SIG-M5 (cell line): ENCODE measurements around the gene PTPN22.

Source experiments
- DNase-seq: peaks from one replicate; lab custom pipeline; 2025; lab: John Stamatoyannopoulos, UW

Gene PTPN22

DNA sequence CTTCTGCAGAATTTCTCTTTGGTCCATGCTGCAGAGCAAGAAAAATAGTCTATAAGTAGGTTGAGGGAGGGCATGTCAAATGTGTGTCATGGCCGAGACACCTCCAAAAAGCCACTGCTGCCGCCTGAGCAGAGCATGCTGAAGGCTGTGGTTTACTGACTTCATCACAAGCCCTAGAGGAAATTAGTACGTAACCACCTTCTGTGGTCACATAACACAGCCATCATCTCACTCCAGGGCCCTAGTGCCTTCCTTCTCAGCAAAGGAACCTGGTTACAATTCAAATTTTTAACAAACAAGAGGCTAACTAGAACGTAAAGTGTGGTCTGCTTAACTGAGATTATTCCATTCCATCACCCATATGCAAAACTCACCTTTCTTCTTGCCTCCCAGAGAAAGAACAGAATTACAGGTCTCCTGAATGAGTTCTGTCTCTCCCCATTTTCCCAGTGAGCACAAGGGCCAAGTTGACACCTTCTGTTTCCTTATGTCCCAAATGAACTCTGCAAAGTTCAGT is at the start of gene PTPN22:
TSS of gene PTPN22 (minus strand) at position 116 of the 517 bp plus-strand sequence.
- DNase-seq, result peak; percentile 77

DNA sequence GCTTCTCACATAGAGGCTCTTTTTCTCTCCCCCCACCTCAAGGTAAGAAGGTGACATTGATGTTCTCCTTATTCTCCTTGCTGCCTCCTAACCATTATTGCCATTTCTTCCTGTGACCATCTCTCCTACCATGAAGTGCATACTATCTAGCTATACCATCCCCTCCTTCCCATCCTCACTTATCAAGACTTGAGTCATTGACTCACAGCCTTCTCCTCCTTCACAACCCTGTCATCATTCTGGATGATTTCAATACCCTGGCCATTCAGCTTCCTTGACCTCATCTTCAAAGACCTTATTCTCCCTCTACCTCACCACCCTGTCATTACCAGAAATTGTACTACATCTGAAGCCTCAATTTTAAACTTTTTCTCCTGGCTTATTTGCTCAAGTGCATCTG is 46.7 kb upstream of the PTPN22 start:
- DNase-seq, result no peak

DNA sequence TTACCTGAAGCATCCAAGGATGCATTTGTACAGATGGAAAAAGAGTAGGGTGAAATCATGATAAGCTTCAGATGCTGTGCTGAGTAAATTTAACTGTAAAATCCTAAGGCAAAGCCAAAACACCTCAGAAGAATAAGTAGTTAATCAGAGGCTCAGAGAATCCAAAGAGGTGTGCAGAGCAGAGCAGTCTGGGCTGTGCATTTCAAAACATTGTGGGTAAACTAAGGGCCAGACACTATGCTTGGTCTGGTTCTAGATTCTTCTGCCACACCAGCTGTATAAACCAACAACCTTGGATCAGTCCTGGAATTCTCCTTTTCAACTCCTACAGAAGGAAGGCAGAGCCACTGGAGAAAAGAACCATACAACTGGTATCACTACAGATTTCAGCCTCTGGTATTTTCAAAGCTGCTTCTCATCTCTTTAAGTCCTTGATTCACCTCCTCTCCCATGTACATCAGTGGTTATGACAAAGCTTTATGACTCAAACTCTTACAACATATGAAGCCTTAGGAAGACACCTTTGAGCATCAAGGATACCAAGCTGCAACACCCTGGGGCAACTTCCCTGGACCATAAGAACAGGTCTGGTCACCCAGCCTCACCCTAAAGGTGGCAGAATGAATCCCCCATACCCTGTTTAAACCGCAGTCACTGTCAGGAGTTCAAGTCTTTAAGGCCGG is 46.0 kb upstream of the PTPN22 start:
- no peak for DNase-seq

DNA sequence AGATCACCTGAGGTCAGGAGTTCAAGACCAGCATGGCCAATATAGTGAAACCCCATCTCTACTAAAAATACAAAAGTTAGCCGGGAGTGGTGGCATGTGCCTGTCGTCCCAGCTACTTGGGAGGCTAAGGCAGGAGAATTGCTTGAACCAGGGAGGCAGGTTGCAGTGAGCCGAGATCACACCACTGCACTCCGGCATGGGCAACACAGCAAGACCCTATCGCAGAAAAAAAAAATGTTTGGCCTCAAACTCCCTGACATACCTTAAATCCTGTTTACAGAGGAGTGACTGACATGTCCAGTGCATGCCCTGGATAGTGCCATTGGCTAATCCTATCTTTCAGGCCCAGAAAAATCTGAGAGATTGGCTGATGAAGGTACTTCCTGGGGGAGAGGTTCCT is 45.5 kb upstream of the PTPN22 start:
- DNase-seq, result no peak

DNA sequence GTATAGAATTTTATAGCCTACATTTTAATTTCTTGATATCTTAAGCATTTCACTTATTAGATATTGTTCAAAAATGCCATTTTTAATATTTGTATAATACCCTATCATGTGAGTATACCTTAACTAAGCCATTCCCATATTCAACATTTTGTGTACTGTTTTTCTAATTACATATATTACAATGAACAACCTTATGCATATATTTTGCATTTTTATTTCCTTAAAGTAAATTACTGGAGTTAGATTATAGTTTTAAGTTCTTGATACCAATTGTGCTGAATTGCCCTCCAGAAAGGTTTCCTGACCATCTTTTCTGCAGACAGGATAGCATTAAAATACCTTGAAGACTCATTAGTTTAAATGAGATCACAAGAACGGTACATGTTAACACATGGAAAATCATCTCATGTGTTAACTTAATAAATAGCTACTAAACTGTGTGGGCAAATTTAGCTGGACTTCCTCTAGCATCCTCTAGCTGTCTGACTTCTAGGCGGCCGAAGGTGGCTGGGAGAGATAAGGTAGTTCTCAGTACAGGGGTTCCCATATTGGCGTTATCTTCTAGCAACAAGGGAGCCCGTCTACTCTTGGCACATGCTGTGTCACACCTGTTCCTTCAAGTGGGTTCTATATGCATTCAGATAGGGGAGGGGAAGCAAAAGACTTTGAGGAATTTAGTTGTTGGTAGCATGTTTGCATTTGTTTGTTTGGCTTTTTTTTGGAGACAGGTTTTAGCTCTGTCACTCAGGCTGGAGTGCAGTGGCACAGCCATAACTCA is 42.6 kb upstream of the PTPN22 start:
- no peak for DNase-seq

DNA sequence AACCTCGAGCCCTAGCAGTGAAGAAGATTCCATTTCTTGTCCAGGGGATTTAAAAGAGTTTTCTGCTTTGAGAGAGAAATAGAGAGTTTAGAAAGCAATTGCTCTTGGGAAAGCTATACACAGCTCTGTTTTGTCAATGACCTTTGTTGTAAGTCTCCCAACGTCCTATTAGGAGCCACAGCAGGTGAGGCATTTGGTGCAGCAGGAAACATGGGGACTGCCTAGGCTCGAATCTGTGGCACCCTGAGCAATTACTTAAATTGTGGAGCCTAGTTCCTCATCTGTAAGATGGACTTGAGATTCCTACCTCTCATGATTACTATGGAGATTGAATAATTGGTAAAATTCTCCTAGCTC is 41.8 kb upstream of the PTPN22 start:
- DNase-seq, result no peak

DNA sequence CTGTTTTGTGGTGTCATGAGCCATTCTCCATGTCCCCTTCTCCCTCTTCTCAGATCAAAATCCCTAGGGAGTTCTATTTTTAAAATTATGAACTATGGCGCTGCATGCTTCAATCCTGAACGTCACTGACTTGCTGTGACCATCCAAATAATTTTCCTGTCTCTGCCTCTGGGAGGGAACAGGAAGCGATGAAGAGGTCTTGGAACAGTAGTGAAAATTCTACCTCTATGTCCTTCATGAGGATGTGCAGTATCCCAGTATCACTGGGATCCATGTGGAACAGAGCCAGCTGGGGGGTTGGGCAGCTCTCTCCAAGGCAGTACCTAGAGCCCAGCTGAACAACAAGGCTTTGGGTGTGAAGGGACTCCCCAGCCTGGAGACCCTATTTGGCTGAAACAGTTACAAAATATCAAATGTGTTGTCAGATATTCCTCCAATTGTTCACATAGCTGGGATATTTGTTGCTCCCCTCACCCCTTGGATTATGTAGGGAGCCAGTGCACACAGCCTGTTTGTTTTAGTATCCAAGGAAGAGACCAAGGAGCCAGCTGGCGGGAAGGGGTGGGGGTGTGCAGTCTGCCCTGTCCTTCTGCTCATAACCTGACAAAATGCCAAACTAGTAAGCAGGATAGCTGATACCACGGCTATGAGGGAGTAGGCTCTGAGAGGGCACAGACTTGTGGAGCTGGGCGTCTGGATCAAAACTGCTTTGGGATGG is 41.2 kb upstream of the PTPN22 start:
- no peak for DNase-seq

DNA sequence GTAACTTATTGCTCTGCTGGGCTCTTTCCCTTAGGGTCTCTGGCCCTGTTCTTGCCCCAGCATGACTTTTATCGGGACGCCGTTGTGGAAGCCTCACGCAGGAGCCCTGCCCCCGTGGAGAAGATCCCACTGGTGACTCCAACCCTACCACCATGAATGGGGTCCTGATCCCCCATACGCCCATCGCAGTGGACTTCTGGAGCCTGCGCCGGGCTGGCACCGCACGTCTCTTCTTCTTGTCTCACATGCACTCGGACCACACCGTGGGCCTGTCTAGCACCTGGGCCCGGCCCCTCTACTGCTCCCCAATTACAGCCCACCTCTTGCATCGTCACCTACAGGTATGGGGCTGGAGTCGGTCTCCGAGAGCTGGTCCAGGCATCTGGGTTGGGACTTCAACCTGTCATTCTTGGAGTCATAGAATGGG is 33.9 kb upstream of the PTPN22 start:
- no peak for DNase-seq

DNA sequence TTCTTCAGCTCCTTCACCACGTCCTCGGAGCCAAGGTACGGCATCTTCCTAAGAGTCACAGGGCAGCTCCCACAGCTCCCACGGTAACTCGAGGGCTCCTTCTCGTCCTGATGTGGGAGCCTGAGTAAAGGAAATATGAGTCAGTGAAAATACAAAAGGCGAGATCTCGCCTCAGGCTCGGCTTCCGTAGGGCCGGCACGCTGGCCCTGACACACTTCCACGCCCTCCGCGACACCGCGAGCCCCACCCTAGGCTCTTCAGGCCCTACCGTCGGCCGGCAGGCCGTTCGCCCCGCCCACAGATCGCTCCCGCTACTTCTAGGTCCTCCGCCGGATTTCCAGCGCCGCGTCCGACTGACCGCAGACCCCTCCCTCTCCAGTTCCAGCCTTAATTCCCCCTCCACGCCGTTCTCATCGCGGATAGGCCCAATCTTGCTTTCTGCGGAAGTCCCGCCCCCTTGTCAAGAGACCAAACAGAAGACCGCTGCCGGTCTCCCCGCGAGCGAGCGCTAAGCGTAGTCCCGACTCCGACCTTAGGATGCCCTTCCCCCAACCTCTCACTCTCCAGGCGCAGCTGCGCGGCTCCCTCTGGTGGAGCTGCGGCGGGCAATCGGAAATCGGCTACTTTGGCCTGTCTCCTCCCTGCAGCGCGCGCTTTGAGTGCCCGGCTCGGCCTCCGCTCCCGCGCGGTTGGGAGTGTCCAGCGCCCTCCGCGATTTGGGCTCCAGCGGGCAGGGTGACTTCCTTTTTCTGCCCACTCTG is 33.3 kb upstream of the PTPN22 start, which contains the start of the genes AP4B1 and DCLRE1B:
TSS of gene AP4B1 (minus strand) at position 126 of the 761 bp plus-strand sequence. CDS start at position 44, 82 bp downstream.
TSS of gene DCLRE1B (plus strand) at position 653 of the 761 bp plus-strand sequence. CDS start 261 bp downstream, outside the sequence.
- DNase-seq, result peak; percentile 98

DNA sequence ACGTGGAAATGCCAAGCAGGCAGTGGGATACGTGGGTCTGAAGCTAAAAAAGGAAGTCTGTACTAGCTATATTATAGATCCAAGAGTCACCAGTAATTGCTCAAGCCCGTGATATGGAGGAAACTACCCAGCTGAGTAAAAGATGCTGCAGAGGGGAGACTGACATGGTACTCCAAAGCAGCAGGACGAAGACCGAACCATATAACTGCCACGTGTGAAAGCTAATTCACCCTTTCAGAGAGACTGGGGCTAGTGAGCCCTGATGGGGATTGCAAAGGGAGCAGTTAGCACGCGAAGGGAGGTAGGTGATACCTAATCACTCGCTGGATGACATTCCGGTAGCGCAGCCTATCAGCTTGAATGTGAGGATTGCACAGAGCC is 32.8 kb upstream of the PTPN22 start:
- no peak for DNase-seq

DNA sequence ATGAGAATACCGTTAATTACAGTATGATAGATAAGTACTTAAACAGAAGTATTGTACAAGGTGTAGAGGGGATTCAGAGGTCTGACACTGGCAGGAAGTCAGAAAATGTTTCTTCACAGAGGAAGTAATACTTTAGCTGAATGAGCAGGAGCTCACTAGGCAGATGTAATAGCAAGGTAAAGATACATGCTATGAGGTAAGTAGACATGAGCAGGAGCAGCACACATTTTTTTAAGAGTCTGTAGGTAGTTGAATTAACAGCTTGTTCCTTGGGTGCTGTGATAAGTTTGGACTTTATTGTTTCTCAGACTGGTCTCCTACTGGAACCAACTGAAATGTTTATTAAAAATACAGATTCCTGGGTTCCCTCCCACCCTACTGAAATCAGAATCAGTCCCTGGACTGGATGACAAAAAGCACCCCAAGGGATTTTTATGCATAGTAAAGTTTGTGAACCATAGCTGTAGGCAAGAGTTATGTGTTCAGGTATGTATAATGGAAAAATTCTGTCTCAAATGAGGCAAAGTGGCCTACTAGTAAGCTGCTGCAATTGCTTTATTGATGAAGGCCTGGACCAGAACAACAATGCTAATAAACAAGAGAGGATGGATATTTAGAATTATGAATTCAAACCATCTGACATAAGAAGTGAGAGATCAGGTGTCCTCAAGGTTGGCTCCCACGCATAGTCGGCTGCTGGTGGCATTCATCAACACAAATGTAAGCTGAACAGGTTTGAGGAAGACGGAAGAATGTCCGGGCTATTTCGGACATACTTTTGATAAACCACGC is 32.2 kb upstream of the PTPN22 start:
- no peak for DNase-seq

DNA sequence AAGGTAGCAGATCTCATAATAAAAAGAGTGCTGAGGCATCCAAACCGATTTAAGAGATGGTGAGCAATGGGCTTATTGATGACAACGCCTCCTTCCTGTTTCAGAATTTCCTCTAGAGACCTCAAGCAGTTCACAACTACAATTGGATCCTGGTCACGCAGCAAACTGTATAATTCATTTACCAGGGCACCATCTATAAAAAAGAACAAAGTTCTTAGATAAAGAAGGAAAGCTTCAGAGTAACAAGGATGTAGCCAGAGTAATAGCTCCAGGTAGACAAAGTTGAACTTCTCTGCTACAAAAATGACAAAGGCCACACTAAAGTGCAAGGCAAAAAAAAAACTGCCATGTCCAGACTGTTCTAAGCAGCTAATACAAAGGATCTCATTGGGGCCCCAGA is 29.7 kb upstream of the PTPN22 start:
- no peak for DNase-seq

DNA sequence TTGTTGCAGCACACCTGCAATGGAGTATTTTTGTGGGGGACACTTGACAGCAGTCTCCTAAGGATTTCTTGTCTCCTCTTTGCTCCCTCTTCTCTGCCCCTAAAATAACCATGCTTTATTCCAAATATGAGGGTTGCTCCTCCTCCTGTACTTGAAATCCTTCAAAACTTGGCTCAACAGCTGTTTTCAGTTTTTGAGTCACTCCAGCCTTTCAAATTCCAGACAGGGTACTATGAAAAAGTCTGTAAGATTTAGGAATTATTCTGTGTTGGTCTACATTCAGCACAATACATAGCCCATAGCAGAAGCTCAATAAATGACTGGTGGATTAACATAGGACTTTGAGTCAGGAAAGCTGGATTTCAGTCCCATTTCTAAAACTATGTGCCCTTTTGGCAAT is 27.6 kb upstream of the PTPN22 start:
- no peak for DNase-seq

DNA sequence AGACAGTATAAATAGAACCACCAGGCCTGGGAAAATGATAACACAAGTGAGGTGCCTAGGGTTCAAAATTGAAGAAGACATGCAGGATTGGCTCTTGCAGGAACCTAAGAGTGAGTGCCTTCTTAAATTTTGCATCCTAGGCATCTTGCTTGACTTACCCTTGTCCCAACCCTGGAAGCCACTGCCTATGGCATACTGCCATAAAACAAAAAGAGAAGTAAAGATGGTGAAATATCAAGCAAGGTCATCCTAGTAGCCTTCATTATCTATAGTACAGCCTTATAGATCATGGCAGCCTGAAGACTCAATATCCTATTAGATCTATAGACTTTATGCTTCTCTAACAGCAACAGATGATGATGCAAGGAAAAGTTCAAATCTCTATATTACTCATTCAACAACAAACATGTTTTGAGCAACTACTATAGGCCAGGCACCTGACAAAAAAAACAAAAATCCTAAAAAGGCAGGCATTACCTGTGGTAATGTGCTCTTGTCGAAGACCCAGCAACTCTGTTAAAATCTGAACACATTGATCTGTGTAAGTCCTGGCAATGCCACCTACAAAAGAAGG is 26.8 kb upstream of the PTPN22 start:
- no peak for DNase-seq

DNA sequence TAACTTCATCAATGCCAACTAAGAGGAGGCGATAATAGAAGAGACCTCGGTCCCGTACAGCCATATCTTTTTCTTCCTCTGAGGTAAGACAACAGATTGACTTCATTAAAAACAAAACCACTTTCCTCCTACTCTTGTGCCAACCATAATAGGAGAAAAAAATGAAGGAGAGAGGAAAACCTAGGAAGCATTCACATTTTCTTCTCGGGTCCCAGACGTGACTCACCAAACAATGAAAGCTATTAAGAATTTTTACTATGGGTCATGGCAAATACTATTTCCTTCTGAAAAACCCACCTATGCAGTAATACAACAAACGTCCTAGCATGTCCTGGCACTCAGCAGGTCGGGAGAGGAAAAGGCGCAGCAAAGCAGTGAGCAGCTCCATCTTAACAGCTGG is 24.4 kb upstream of the PTPN22 start:
- DNase-seq, result no peak

DNA sequence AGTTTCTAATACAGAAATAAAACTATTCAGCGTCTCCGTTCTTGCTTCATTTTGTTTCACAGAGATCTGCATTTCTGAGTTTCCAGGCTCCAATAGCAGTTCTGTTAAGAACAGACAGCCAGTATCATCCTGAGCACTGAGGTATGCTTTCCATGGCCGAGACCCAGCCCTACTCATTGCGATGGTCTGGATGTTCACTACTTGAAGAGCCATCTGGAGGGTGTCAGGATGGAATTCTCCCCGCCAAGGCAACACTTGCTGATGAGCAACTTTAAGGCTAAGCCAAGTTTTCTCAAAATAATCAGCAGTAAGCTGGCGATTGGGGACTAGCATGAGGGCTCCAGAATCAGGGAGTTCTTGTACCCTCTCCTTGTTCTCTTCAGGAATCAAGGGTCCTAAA is 23.6 kb upstream of the PTPN22 start:
- no peak for DNase-seq

DNA sequence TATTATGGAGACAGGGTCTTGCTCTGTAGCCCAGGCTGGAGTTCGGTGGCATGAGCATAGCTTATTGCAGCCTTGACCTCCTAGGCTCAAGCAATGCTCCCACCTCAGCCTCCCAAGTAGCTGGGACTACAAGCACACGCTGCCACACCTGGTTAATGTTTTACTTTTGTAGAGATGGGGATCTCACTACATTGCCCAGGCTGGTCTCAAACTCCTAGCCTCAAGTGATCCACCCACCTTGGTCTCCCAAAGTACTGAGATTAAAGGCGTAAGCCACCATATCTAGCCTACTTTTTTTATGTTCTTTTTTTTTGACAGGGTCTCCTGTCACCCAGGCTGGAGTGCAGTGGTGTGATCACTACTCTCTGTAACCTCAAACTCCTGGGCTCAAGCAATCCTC is 21.8 kb upstream of the PTPN22 start:
- DNase-seq, result no peak

DNA sequence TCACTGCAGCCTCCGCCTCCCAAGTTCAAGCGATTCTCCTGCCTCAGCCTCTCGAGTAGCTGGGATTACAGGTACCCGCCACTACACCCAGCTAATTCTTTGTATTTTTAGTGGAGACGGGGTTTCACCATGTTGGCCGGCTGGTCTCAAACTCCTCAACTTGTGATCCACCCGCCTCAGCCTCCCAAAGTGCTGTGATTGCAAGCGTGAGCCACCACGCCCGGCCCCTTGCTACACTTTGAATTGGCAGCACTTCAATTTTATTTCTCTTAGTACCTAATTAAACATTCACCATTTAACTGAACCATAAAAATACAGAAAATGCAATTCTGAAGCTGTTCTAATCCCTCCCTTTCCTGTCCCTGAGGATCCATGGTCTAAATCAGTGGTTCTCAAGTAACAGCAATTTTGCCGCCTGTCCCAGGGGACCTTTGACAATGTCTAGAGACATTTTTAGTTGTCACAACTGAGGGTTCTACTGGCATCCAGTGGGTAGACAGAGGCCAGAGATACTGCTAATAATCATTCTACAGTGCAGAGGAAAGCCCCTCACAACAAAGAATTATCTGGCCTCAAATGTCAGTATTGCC is 20.2 kb upstream of the PTPN22 start:
- DNase-seq, result no peak

DNA sequence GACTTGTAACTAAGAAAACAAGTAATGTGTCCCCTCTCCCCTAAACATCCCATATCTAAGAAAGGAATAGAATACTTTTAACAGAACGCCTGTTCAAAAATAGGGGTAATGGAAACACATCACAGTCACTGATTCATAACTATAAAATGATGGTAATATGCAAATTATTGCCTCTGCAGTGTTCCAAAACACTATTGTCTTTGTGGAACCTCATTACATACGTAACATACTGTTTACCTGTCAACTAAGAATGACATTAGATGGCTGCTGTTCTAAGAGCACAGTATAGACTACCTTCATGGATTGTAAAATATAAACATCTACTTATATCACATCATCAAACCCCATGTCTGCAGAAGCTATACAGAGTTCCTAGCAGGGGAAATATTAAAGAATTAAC is 19.3 kb upstream of the PTPN22 start:
- DNase-seq, result no peak
